ENCODE data around the gene PLD2.

Gene PLD2

DNA sequence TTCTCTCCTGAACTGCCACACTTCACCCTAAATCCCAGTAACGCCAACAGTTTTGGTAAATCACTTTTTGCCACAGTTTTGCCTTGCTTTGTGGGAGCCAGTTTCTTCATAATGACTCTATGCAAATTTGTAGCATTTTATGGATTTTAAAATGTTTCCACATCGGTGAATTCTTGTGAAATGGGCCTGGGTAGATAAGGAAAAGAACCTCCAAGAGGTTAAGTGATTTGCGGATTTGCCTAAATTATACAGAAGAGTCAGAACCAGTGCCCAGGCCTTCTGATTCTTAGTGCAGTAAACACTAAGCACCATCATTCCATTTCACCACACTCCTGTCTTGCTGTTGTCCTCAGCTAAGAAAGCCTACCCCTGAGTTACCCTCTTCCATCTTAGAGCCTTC lies 44.1 kb downstream of the PLD2 start:
- no peak for TF ChIP-seq GATA2 (IDR thresholded peaks at IDR 0.05; ENCODE audit: low read depth, low read length)
- TF ChIP-seq GATA3 (IDR thresholded peaks at IDR 0.05; ENCODE audit: low read depth, low read length) = no peak

DNA sequence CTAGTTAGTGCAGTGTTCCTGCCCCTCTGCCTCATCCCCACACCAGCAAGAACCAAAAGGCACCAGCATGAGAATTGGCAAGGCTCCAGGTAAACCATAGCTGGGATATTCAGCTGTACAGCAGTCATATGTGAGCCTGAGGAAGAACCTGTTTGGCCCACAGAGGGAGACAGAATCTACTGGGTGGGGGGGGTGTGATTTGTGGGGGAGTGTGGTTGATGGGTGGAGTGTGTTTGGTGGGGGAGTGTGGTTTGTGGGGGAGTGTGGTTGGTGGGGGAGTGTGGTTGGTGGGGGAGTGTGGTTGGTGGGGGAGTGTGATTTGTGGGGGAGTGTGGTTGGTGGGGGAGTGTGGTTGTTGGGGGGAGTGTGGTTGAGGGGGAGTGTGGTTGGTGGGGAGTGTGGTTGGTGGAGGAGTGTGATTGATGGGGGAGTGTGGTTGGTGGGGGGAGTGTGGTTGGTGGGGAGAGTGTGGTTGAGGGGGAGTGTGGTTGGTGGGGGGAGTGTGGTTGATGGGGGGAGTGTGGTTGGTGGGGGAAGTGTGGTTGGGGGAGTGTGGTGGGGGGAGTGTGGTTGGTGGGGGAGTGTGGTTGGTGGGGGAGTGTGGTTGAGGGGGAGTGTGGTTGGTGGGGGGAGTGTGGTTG lies 45.7 kb downstream of the PLD2 start:
- TF ChIP-seq GATA2 (IDR thresholded peaks at IDR 0.05; ENCODE audit: low read depth, low read length) (no peak), GATA3 (IDR thresholded peaks at IDR 0.05; ENCODE audit: low read depth, low read length) (no peak)

DNA sequence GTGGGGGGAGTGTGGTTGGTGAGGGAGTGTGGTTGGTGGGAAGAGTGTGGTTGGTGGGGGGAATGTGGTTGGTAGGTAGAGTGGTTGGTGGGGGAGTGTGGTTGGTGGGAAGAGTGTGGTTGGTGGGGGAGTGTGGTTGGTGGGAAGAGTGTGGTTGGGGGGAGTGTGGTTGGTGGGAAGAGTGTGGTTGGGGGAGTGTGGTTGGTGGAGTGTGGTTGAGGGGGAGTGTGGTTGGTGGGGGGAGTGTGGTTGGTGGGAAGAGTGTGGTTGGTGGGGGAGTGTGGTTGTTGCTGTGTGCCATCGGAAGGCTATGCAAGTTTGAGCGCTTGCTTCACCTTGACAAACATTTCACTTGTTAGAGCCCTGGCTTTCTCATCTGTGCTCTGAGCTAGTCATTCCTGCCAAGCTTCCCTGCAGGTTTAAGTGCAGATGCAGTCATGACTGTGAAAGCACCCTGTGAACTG lies 46.3 kb downstream of the PLD2 start:
- TF ChIP-seq GATA2 (IDR thresholded peaks at IDR 0.05; ENCODE audit: low read depth, low read length) = no peak
- no peak for TF ChIP-seq GATA3 (IDR thresholded peaks at IDR 0.05; ENCODE audit: low read depth, low read length)

DNA sequence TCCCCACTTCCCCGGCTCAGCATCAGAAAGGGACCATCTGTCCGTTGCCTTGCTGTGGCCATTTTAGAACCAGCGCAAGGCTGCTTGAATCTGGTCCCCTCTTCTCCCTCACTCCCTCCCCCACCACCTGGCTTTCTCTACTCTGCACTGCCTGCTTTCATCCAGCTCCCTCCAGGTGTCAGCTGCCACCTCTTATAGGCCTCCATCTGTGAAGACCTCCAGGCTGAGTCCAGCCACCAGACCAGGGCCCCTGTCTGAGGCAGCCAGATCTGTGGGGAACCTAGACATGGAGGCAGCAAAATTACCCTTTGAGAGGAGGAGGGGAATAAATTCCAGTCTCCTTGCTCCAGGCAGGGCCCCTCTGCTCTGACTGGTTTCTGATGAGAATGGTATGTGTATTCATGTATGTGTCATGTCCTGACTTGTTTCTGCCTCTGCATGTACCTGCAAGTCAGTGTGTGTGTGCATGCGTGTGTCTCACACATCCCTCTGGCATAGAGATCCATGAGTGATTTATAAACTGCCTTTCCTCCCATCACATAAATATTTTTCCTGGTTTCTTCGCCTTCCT lies 47.2 kb downstream of the PLD2 start:
- TF ChIP-seq GATA3 (IDR thresholded peaks at IDR 0.05; ENCODE audit: low read depth, low read length) = no peak
- TF ChIP-seq GATA2 (IDR thresholded peaks at IDR 0.05; ENCODE audit: low read depth, low read length) = no peak

DNA sequence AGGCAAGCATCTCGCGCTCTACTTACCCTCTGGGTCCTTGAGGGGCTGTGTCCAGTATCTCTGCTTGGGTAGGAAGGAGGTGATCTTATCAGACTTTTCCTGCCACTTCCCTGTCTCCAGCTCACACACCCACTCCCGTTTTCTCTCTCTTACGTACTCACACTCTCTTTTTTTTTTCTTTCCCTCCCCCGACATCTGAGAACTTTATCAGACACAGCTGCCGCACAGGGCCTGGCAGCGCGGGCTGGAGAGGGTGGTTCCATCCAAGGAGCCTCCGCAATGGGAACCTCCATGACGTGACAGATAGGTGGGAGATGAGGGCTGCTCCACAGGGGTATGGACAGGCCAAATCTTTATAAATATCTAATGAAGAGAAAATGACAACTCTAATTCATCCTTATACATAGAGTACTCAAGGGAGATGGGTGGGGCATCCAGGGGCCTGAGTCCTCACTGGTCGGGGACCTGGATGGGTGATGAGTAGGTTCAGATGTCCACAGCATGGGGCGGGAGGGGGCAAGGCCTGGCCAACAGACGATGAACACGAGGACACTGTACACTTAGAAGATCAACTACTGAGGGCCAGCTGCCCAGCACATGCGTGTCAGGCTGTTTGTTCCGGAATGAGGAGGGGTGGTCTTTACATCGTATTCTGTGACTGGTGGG lies 49.5 kb downstream of the PLD2 start:
- no peak for TF ChIP-seq GATA3 (IDR thresholded peaks at IDR 0.05; ENCODE audit: low read depth, low read length)
- TF ChIP-seq GATA2 (IDR thresholded peaks at IDR 0.05; ENCODE audit: low read depth, low read length) = no peak

DNA sequence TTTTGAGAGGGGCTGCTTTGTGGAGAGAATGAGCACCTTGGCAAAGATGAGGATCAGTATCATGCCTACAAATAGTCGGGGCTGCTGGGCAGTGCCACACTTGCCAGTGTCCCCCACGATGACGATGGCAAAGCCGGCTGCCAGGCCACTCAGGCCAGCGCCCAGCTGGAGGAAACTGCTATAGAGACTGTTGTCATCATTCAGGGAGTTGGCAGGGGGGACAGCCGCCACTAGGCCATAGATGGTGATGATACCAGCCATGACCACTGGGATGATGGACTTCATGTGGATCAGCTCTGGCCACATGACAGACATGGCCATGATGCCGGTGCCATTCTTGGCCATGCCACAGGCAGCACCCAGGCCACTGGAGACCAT lies 50.0 kb downstream of the PLD2 start:
- TF ChIP-seq GATA3 (IDR thresholded peaks at IDR 0.05; ENCODE audit: low read depth, low read length) (no peak), GATA2 (IDR thresholded peaks at IDR 0.05; ENCODE audit: low read depth, low read length) (no peak)

DNA sequence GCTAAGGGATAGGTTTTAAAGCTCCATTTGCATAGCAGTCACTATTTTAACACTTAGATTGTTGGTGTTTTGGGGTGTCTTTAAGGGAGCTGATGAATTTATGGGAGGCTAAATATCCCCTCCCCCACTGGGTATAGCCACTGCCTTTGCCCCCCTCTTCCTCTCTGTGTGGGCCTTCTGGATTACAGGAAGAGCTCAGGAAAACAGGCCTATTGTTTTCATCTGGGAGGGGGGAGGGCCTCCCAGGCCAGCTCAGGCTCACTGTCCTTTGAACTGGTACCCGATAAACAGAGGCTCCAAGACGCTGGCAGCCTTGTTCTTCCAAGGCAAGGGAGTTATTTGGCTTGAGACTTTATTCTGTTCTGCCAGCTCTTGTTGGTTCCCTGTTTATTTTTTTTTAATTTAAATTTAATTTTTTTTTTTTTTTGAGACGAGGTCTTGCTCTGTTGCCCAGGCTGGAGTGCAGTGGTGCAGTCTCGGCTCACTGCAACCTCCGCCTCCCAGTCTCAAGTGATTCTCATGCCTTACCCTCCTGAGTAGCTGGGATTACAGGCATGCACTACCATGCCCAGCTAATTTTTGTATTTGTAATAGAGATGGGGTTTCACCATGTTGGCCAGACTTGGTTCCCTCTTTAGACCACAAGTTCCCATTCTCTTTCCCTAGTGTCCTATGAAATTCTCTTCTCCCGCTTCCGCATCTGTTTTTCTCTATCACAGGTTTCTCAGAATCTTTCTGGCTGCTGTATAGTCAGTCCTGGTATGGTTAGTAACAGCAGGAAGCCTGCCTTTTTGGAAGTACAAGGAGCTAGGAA lies 51.3 kb downstream of the PLD2 start:
- TF ChIP-seq GATA3 (IDR thresholded peaks at IDR 0.05; ENCODE audit: low read depth, low read length) (no peak), GATA2 (IDR thresholded peaks at IDR 0.05; ENCODE audit: low read depth, low read length) (no peak)

DNA sequence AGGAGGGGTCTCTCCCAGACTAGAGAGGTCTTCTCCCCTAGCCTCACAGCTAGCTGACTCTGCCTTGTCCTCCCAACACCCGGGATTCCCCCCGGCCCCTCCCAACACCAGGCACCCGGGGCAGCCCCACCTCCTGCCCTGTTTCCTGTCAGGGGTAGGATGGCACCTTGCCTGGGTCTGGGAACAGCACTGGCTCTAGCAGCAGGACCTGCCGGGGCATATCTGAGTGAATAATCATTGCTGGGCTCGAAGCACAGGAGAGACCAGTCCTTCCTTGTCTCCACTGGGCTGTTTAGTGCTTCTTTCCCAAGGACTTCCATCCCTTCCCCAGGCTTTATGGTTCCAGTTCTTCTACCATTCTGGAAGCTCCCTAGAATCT lies 51.9 kb downstream of the PLD2 start:
- no peak for TF ChIP-seq GATA3 (IDR thresholded peaks at IDR 0.05; ENCODE audit: low read depth, low read length)
- TF ChIP-seq GATA2 (IDR thresholded peaks at IDR 0.05; ENCODE audit: low read depth, low read length) = 0 out of 2 replicates have a peak, but pooled peaks have one; percentile 20

DNA sequence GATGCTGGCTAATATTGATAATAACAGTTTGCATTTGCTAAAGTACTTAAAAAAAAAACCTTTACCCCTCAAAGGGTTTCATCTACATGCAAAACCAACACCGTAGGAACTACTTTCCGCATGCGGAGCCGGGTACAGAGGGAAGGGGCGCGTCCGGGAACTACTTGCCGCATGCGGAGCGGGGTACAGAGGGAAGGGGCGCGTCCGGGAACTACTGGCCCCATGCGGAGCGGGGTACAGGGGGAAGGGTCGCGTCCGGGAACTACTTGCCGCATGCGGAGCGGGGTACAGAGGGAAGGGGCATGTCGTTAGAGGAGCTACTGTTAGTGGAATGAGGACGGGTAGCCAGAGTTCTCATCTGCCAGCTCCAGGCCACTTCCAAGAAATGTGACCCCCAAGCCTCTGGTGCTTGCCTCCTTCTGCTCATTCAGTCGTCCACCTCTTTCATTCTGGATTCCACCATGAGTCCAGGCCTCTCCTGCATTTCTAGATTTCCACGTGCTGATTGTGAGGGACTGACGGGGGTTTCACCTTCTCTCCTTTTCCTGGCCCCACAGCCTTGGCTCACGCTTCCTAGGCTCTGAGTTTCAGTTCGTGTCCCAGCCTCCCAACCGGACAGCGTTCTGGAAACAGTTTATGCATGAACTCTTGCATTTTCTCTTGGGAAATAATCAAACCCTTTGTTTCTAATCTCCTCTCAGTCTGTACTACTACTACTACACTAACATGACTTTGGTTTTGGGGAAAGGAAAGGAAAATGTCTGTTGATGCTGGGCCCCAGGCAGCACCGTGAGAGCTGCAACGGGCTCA lies 53.1 kb downstream of the PLD2 start:
- TF ChIP-seq GATA2 (IDR thresholded peaks at IDR 0.05; ENCODE audit: low read depth, low read length) (no peak), GATA3 (IDR thresholded peaks at IDR 0.05; ENCODE audit: low read depth, low read length) (no peak)

DNA sequence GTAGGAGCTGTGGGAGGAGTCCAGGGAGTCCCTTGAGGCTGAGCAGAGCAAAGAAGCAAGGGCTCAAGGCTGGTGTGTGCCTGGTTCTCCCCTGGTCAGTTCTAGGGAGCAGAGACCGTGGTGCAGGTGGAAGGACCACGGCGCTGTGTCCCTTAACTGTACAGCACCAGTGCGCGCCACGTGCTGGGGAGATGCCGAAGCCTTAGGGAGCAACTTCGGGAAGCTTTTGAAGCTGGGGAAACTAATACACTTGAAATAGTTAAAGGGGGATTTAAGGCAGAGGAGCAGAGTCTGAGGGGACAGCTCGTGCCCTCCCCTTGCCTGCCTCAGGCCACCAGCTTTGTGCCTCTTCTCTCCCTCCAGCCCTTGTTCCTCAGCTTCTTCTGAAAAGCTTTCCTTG lies 53.7 kb downstream of the PLD2 start:
- TF ChIP-seq GATA2 (IDR thresholded peaks at IDR 0.05; ENCODE audit: low read depth, low read length) = no peak
- TF ChIP-seq GATA3 (IDR thresholded peaks at IDR 0.05; ENCODE audit: low read depth, low read length) = no peak

DNA sequence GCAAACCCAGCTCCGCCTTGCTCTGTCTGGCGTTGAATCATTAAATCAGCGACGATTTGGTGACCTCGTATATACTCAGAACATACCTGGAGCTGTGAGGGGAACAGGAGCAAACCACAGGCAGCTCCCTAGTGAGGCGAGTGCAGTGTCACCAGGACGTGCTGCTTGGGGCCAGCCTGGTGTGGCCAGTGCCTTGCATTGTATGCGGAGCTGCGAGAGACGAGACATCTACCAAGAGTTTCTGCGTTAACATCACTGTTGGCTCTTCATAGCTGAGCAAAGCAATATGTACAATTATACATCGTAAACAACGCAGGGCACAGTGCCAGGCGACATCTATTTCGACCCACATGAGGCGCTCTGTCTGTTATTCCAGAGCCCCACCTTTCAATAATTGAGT lies 54.1 kb downstream of the PLD2 start:
- no peak for TF ChIP-seq GATA2 (IDR thresholded peaks at IDR 0.05; ENCODE audit: low read depth, low read length)
- no peak for TF ChIP-seq GATA3 (IDR thresholded peaks at IDR 0.05; ENCODE audit: low read depth, low read length)

DNA sequence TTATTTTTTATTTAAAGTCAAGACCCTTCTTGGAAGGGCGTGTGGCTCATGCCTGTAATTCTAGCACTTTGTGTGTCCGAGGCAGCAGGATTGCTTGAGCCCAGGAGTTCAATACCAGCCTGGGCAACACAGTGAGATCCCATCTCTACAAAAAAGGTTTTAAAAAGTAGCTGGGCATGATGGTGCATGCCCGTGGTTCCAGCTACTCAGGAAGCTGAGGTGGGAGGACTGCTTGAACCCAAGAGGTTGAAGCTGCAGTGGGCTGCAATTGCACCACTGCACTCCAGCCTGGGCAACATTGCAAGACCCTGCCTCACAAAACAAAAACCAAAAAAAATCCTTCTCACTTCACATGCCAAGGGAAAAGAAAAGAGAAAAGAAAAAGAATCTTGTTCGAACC lies 55.8 kb downstream of the PLD2 start:
- no peak for TF ChIP-seq GATA3 (IDR thresholded peaks at IDR 0.05; ENCODE audit: low read depth, low read length)
- TF ChIP-seq GATA2 (IDR thresholded peaks at IDR 0.05; ENCODE audit: low read depth, low read length) = no peak

DNA sequence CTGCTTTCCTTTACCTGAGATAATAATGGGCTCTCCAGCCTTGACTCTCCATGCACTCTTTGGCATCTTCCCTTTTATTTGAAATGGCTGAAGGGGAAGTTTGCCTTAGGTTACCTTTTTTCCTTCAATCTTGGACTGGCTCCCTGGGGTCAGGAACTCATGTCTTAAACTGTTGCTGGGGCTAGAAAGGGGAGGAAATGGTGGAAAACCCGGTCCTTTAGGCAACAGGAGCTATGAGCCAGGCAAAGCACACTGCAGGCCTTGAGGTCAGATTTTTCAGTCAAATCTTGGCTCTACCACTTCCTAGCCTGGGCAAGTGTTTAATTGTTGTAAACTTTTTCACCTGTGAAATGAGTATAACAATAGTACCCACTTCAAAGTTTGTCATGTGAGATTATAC lies 56.4 kb downstream of the PLD2 start:
- TF ChIP-seq GATA2 (IDR thresholded peaks at IDR 0.05; ENCODE audit: low read depth, low read length) (no peak), GATA3 (IDR thresholded peaks at IDR 0.05; ENCODE audit: low read depth, low read length) (no peak)

DNA sequence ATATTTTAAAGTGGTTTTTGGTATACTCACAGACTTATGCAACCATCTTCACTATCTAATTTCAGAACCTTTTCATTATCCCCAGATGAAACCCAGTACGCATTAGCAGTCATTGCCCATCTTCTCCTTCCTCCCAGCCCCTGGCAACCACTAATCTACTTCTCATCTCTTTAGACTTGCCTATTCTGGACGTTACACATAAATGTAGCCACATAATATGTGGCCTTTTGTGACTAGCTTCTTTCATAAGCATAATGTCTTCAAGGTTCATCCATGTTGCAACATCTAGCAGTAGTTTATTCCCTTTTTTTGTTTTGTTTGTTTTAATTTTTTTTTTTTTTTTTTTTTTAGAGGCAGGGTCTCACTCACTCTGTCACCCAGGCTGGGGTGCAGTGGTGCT lies 63.9 kb downstream of the PLD2 start:
- TF ChIP-seq GATA2 (IDR thresholded peaks at IDR 0.05; ENCODE audit: low read depth, low read length) (no peak), GATA3 (IDR thresholded peaks at IDR 0.05; ENCODE audit: low read depth, low read length) (no peak)

Measured in SH-SY5Y (cell line).